H9 (cell line): ENCODE results near the gene RBM46. TPM values are rescaled to one million over a fixed set of nuclear protein-coding genes. Genes with fewer than 3 reads are reported as not detected.

Experiments
- DNase-seq: peaks from one replicate; pipeline ENCODE4 v3.0.0-alpha.2; 2017
- H2AFZ ChIP-seq: one replicate; pipeline ENCODE4 v1.6.1; 2013; ENCODE audit warnings: mild to moderate bottlenecking, low read length, control low read depth, moderate library complexity
- H2AK5ac ChIP-seq: 2 replicates; pipeline ENCODE4 v1.6.1; 2013; ENCODE audit warnings: low read length, control low read depth, mixed read lengths; ENCODE audit not compliant: insufficient read length
- H2BK120ac ChIP-seq: one replicate; pipeline ENCODE4 v1.6.1; 2013; ENCODE audit warnings: low read depth, mild to moderate bottlenecking, low read length, control low read depth, inconsistent platforms; ENCODE audit not compliant: poor library complexity, severe bottlenecking
- H2BK12ac ChIP-seq: 2 replicates; pipeline ENCODE4 v1.6.1; 2013; ENCODE audit warnings: low read length, control low read depth, mixed read lengths, low read depth; ENCODE audit not compliant: insufficient read length
- H2BK15ac ChIP-seq: 2 replicates; pipeline ENCODE4 v1.6.1; 2013; ENCODE audit warnings: low read depth, low read length, control low read depth
- H2BK20ac ChIP-seq: one replicate; pipeline ENCODE4 v1.6.1; 2013; ENCODE audit warnings: low read depth, mild to moderate bottlenecking, low read length, control low read depth, inconsistent platforms; ENCODE audit not compliant: poor library complexity, severe bottlenecking
- H2BK5ac ChIP-seq: 2 replicates; pipeline ENCODE4 v1.6.1; 2013; ENCODE audit warnings: low read length, control low read depth, mixed read lengths; ENCODE audit not compliant: insufficient read length
- H3K14ac ChIP-seq: 2 replicates; pipeline ENCODE4 v1.6.1; 2013; ENCODE audit warnings: low read length, control low read depth; ENCODE audit not compliant: insufficient read depth
- H3K18ac ChIP-seq: 2 replicates; pipeline ENCODE4 v1.6.1; 2013; ENCODE audit warnings: low read depth, mild to moderate bottlenecking, mixed read lengths, low read length, control low read depth; ENCODE audit not compliant: insufficient read length
- H3K23ac ChIP-seq: 2 replicates; pipeline ENCODE4 v1.6.1; 2013; ENCODE audit warnings: low read length, control low read depth, mixed read lengths, low read depth; ENCODE audit not compliant: insufficient read length
- H3K23me2 ChIP-seq: 2 replicates; pipeline ENCODE4 v1.6.1; 2013; ENCODE audit warnings: low read depth, mild to moderate bottlenecking, mixed read lengths, low read length, control low read depth; ENCODE audit not compliant: insufficient read length, poor library complexity, severe bottlenecking
- H3K27ac ChIP-seq: 2 replicates; pipeline ENCODE4 v1.5.1; 2013; ENCODE audit warnings: low read length, control low read depth, mixed read lengths, low read depth; ENCODE audit not compliant: insufficient read length
- H3K27me3 ChIP-seq: 2 replicates; pipeline ENCODE4 v1.6.1; 2013; ENCODE audit warnings: low read length, control low read depth, inconsistent platforms; ENCODE audit not compliant: insufficient read depth
- H3K4ac ChIP-seq: 2 replicates; pipeline ENCODE4 v1.6.1; 2013; ENCODE audit warnings: low read depth, mild to moderate bottlenecking, control low read depth, inconsistent platforms, low read length, moderate library complexity
- H3K4me1 ChIP-seq: 2 replicates; pipeline ENCODE4 v1.6.1; 2013; ENCODE audit warnings: low read length, control low read depth, inconsistent platforms; ENCODE audit not compliant: insufficient read depth
- H3K4me2 ChIP-seq: 2 replicates; pipeline ENCODE4 v1.6.1; 2013; ENCODE audit warnings: low read length, control low read depth, mixed read lengths; ENCODE audit not compliant: insufficient read length, insufficient read depth
- H3K56ac ChIP-seq: 2 replicates; pipeline ENCODE4 v1.6.1; 2013; ENCODE audit warnings: low read depth, mild to moderate bottlenecking, mixed read lengths, low read length, control low read depth; ENCODE audit not compliant: insufficient read length
- H3K79me1 ChIP-seq: 2 replicates; pipeline ENCODE4 v1.6.1; 2013; ENCODE audit warnings: low read depth, mild to moderate bottlenecking, moderate library complexity, low read length, control low read depth, inconsistent platforms; ENCODE audit not compliant: insufficient read depth, poor library complexity, severe bottlenecking
- H3K79me2 ChIP-seq: 2 replicates; pipeline ENCODE4 v1.6.1; 2013; ENCODE audit warnings: low read length, control low read depth, inconsistent platforms; ENCODE audit not compliant: insufficient read depth
- H3K9ac ChIP-seq: 2 replicates; pipeline ENCODE4 v1.6.1; 2013; ENCODE audit warnings: low read length, control low read depth, mixed read lengths; ENCODE audit not compliant: insufficient read length; ENCODE audit errors: extremely low read depth
- H3K9me3 ChIP-seq: one replicate; pipeline ENCODE4 v1.6.1; 2013; ENCODE audit warnings: low read depth, low read length, inconsistent platforms; ENCODE audit not compliant: control insufficient read depth
- H3T11ph ChIP-seq: one replicate; pipeline ENCODE4 v1.6.1; 2013; ENCODE audit warnings: mild to moderate bottlenecking, low read length, control low read depth, inconsistent platforms
- H4K20me1 ChIP-seq: one replicate; pipeline ENCODE4 v1.6.1; 2013; ENCODE audit not compliant: control insufficient read depth, insufficient read length, insufficient read depth
- H4K5ac ChIP-seq: 2 replicates; pipeline ENCODE4 v1.6.1; 2013; ENCODE audit warnings: low read depth, mild to moderate bottlenecking, mixed read lengths, low read length, control low read depth; ENCODE audit not compliant: insufficient read length
- H4K8ac ChIP-seq: replicated peaks from 2 replicates; pipeline ENCODE4 v1.6.1; 2013; ENCODE audit warnings: low read length, control low read depth, mixed read lengths, low read depth; ENCODE audit not compliant: insufficient read length
- H4K91ac ChIP-seq: 2 replicates; pipeline ENCODE4 v1.6.1; 2013; ENCODE audit warnings: low read depth, mild to moderate bottlenecking, moderate library complexity, mixed read lengths, low read length, control low read depth; ENCODE audit not compliant: insufficient read length
- H3K27ac Mint-ChIP-seq, 3 experiments: 2 replicates in 2 of 3; 3 replicates in 1 of 3; pipeline ENCODE4 v1.8.0; 2020 to 2021; ENCODE audit warnings: mixed read lengths in 3 of 3, mild to moderate bottlenecking in 1 of 3, moderate library complexity in 1 of 3
- H3K27me3 Mint-ChIP-seq: 2 replicates; pipeline ENCODE4 v1.8.0; 2021; ENCODE audit warnings: low read depth, mild to moderate bottlenecking, moderate library complexity, mixed read lengths
- H3K36me3 Mint-ChIP-seq, 3 experiments: 2 replicates in 2 of 3; 3 replicates in 1 of 3; pipeline ENCODE4 v1.8.0; 2020 to 2021; ENCODE audit warnings: low read depth in 3 of 3, mixed read lengths in 3 of 3; ENCODE audit not compliant: insufficient read depth in 1 of 3
- H3K4me1 Mint-ChIP-seq, 2 experiments: 2 replicates each; pipeline ENCODE4 v1.8.0; 2020; ENCODE audit warnings: mixed read lengths in 2 of 2
- H3K4me3 Mint-ChIP-seq, 2 experiments: 2 replicates in 1 of 2; 3 replicates in 1 of 2; pipeline ENCODE4 v1.8.0; 2020 to 2021; ENCODE audit warnings: mild to moderate bottlenecking in 2 of 2, mixed read lengths in 2 of 2, moderate library complexity in 1 of 2
- H3K9me3 Mint-ChIP-seq, 2 experiments: 2 replicates in 1 of 2; 3 replicates in 1 of 2; pipeline ENCODE4 v1.8.0; 2020; ENCODE audit warnings: mild to moderate bottlenecking in 2 of 2, mixed read lengths in 2 of 2, moderate library complexity in 1 of 2
- CTCF ChIP-seq: fragments of 200-600 bp; sonication (generic); conservative IDR thresholded peaks from 3 replicates; pipeline ENCODE4 v1.8.0; 2021; ENCODE audit warnings: antibody characterized with exemption, mild to moderate bottlenecking
- WGBS: extraction: QIAGEN DNeasy Blood & Tissue Kit; methylation state at CpG from one replicate; pipeline ENCODE4 v1.1.7; 2013; ENCODE audit warnings: missing lambda C conversion rate, low lambda C conversion rate, mixed read lengths; ENCODE audit not compliant: insufficient read length; ENCODE audit errors: extremely low coverage; 5-methylcytosine and 5-hydroxymethylcytosine counted together
- long read RNA-seq: library from polyadenylated mRNA; unstranded; transcript quantifications from one replicate; pipeline ENCODE4 v2.0.0, GENCODE V29; 2020
- total RNA-seq: library from RNA; stranded (reverse); gene quantifications from 2 replicates; pipeline ENCODE4 v1.2.1, GENCODE V29; 2021

Gene RBM46
- total RNA-seq, result 0.17 and 0.33 TPM in 2 replicates
- long read RNA-seq, result 0 reads

- no peak within 1 kb of the TSS for H4K8ac ChIP-seq
- no peak within 1 kb of the TSS for H3K56ac ChIP-seq
- Mint-ChIP-seq H3K36me3 (no peaks in the 10 kb centered on the region), H3K27ac (no peak within 1 kb of the TSS; a peak in 2 of 7 replicates), H3K4me3 (no peak within 1 kb of the TSS), H3K27me3 (peaks cover under 1% of the 10 kb centered on the region; the same call in 1 of the 2 replicates), H3K4me1 (no peaks in the 10 kb centered on the region; a peak in 2 of 4 replicates), H3K9me3 (no peaks in the 10 kb centered on the region)
- H3T11ph ChIP-seq, result no peak within 1 kb of the TSS
- H3K18ac ChIP-seq, result no peak within 1 kb of the TSS
- no peak within 1 kb of the TSS for H3K4ac ChIP-seq
- DNase-seq, result peak; percentile 53
- no peak within 1 kb of the TSS for H3K9ac ChIP-seq
- H2BK5ac ChIP-seq, result no peak within 1 kb of the TSS
- H3K79me1 ChIP-seq, result no peaks in the 10 kb centered on the region
- H3K23me2 ChIP-seq, result no peaks in the 10 kb centered on the region
- no peaks in the 10 kb centered on the region for H3K27me3 ChIP-seq
- no peak for TF ChIP-seq CTCF
- H2BK15ac ChIP-seq, result no peak within 1 kb of the TSS; the same call in 1 of the 2 replicates
- H3K79me2 ChIP-seq, result no peaks in the 10 kb centered on the region
- no peaks in the 10 kb centered on the region for H4K20me1 ChIP-seq
- H3K9me3 ChIP-seq, result no peaks in the 10 kb centered on the region
- no peak within 1 kb of the TSS for H4K5ac ChIP-seq
- no CpG with 5 or more reads among the region's 76 CpGs for WGBS
- no peak within 1 kb of the TSS for H2BK12ac ChIP-seq
- no peak within 1 kb of the TSS for H2AFZ ChIP-seq
- H3K4me1 ChIP-seq, result no peaks in the 10 kb centered on the region
- H2AK5ac ChIP-seq, result no peak within 1 kb of the TSS
- no peak within 1 kb of the TSS for H3K4me2 ChIP-seq
- H3K27ac ChIP-seq, result no peak within 1 kb of the TSS
- H2BK20ac ChIP-seq, result no peak within 1 kb of the TSS
- H4K91ac ChIP-seq, result no peak within 1 kb of the TSS
- no peak within 1 kb of the TSS for H2BK120ac ChIP-seq
- H3K14ac ChIP-seq, result peak within 1 kb of the TSS; percentile 17
- no peak within 1 kb of the TSS for H3K23ac ChIP-seq
Measured at GRCh38 chr4:154781126-154781982, at the start of gene RBM46. Gene RBM46 (plus strand): TSS chr4:154781272. CDS start chr4:154796753, 15,481 bp downstream.
